Endodermal cell (in vitro differentiated cells): Measurements from ENCODE around the gene SLC19A1. TPM values are rescaled to one million over a fixed set of nuclear protein-coding genes. Genes with fewer than 3 reads are reported as not detected.

Experiments
- DNase-seq: peaks from one replicate; pipeline ENCODE4 v3.0.0-alpha.2; 2017
- H3K27ac ChIP-seq: 2 replicates; pipeline ENCODE4 v1.5.1; 2013; ENCODE audit warnings: mild to moderate bottlenecking, low read depth, low read length, moderate library complexity
- H3K27me3 ChIP-seq: 2 replicates; pipeline ENCODE4 v1.6.1; 2013; ENCODE audit warnings: mild to moderate bottlenecking, low read length, moderate library complexity; ENCODE audit not compliant: insufficient read depth, control insufficient read depth, poor library complexity, severe bottlenecking
- H3K36me3 ChIP-seq: 2 replicates; pipeline ENCODE4 v1.7.0; 2013; ENCODE audit warnings: mild to moderate bottlenecking, low read length, moderate library complexity; ENCODE audit not compliant: control insufficient read depth, insufficient read depth
- H3K4me1 ChIP-seq: one replicate; pipeline ENCODE4 v1.7.0; 2013; ENCODE audit warnings: low read length; ENCODE audit not compliant: control insufficient read depth, insufficient read depth
- H3K4me3 ChIP-seq: 2 replicates; pipeline ENCODE4 v1.5.1; 2013; ENCODE audit warnings: mild to moderate bottlenecking, low read length, moderate library complexity
- H3K9ac ChIP-seq: 2 replicates; pipeline ENCODE4 v1.6.1; 2013; ENCODE audit warnings: mild to moderate bottlenecking, low read length, moderate library complexity; ENCODE audit not compliant: poor library complexity, severe bottlenecking; ENCODE audit errors: extremely low read depth
- H3K9me3 ChIP-seq: 2 replicates; pipeline ENCODE4 v1.6.1; 2013; ENCODE audit warnings: mild to moderate bottlenecking, low read length, moderate library complexity; ENCODE audit not compliant: control insufficient read depth
- H3K27ac Mint-ChIP-seq: 2 replicates; pipeline ENCODE4 v1.8.0; 2020; ENCODE audit warnings: mixed read lengths
- H3K27me3 Mint-ChIP-seq: 2 replicates; pipeline ENCODE4 v1.8.0; 2021; ENCODE audit warnings: mild to moderate bottlenecking, mixed read lengths; ENCODE audit not compliant: insufficient read depth
- H3K36me3 Mint-ChIP-seq: 2 replicates; pipeline ENCODE4 v1.8.0; 2020; ENCODE audit warnings: low read depth, mixed read lengths
- H3K4me1 Mint-ChIP-seq: 2 replicates; pipeline ENCODE4 v1.8.0; 2020; ENCODE audit warnings: mixed read lengths
- H3K4me3 Mint-ChIP-seq: 2 replicates; pipeline ENCODE4 v1.8.0; 2020; ENCODE audit warnings: mild to moderate bottlenecking, moderate library complexity, mixed read lengths
- H3K9me3 Mint-ChIP-seq: 2 replicates; pipeline ENCODE4 v1.8.0; 2020; ENCODE audit warnings: mild to moderate bottlenecking, mixed read lengths
- CTCF ChIP-seq: fragments of 200-600 bp; sonication (generic); conservative IDR thresholded peaks from 2 replicates; pipeline ENCODE4 v1.5.0; 2021; ENCODE audit warnings: antibody characterized with exemption, mild to moderate bottlenecking
- WGBS, 2 experiments: methylation state at CpG; one replicate each; pipeline versions ENCODE4 v1.1.5 to v1.1.7; 2013; ENCODE audit warnings: missing lambda C conversion rate in 2 of 2, mixed read lengths in 1 of 2; ENCODE audit not compliant: insufficient coverage in 1 of 2, insufficient read length in 1 of 2; 5-methylcytosine and 5-hydroxymethylcytosine counted together
- total RNA-seq, 2 donors: library from RNA; stranded (reverse); fragmentation: NEBNext Ultra II Directional in 1 of 2; extraction: Animal tissue kit (Norgen Biotek cat#: 25700) in 1 of 2; gene quantifications; 2 replicates in 1 of 2; 3 replicates in 1 of 2; pipeline ENCODE4 v1.2.1, GENCODE V29; 2021

SLC19A1 gene
- total RNA-seq, 2 donors from 2014 or later: 28.8 to 29.4 TPM

GRCh38 chr21:45572783-45573451 lies 30.7 kb upstream of the SLC19A1 start:
- WGBS, 2 experiments: 88 to 90% methylated on average over 10 to 11 of the region's 11 CpGs
- Histone ChIP-seq H3K27me3 (no peaks in the 10 kb centered on the region), H3K36me3 (no peaks in the 10 kb centered on the region), H3K9me3 (no peaks in the 10 kb centered on the region), H3K27ac (no peak overlapping the region), H3K4me3 (no peak overlapping the region), H3K9ac (no peak overlapping the region), H3K4me1 (no peaks in the 10 kb centered on the region)
- DNase-seq: peak; percentile 21
- H3K27me3 Mint-ChIP-seq: peaks cover 3% of the 10 kb centered on the region
- H3K36me3 Mint-ChIP-seq: no peaks in the 10 kb centered on the region
- no peak overlapping the region for H3K4me3 Mint-ChIP-seq
- no peak for TF ChIP-seq CTCF
- H3K27ac Mint-ChIP-seq: no peak overlapping the region
- H3K9me3 Mint-ChIP-seq: no peaks in the 10 kb centered on the region
- H3K4me1 Mint-ChIP-seq: no peaks in the 10 kb centered on the region

- no peaks in the 10 kb centered on the region for H3K36me3 ChIP-seq
- WGBS, 2 experiments: 93 to 95% methylated on average over 7 to 8 of the region's 8 CpGs
- no peak overlapping the region for H3K4me3 ChIP-seq
- no peaks in the 10 kb centered on the region for H3K9me3 ChIP-seq
- no peaks in the 10 kb centered on the region for H3K4me1 ChIP-seq
- no peak for TF ChIP-seq CTCF
- Mint-ChIP-seq H3K4me3 (no peak overlapping the region), H3K36me3 (no peaks in the 10 kb centered on the region), H3K27ac (no peak overlapping the region), H3K4me1 (no peaks in the 10 kb centered on the region), H3K27me3 (peaks cover 3% of the 10 kb centered on the region), H3K9me3 (no peaks in the 10 kb centered on the region)
- H3K9ac ChIP-seq: no peak overlapping the region
- H3K27ac ChIP-seq: no peak overlapping the region
- no peaks in the 10 kb centered on the region for H3K27me3 ChIP-seq
- peak; percentile 35 for DNase-seq
These were observed 30.0 kb upstream of the SLC19A1 start for GRCh38 chr21:45572231-45572630.

DNA sequence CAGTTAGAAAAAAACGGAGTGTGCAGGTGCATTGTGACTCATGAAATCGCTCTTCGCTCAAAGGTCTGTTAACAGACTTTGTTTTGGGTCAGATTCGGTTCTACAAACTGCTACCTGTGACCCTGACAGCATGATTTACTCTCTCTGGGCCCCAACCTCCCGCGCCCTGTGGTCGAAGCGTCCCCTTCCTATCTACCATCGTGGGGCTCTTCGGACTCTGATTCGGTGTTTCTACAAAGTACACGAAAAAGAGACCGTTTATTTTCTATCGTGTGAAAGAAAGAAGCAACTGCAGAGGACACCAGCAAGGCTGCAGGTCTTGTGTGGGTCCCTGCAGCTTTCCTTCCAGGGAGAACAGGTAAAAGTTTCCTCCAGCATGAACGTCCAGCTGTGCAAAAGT lies 29.4 kb upstream of the SLC19A1 start:
- TF ChIP-seq CTCF: no peak
- H3K27me3 Mint-ChIP-seq: peaks cover 3% of the 10 kb centered on the region
- H3K36me3 Mint-ChIP-seq: no peaks in the 10 kb centered on the region
- Histone ChIP-seq H3K36me3 (no peaks in the 10 kb centered on the region), H3K4me3 (no peak overlapping the region), H3K27ac (no peak overlapping the region), H3K9ac (no peak overlapping the region), H3K9me3 (no peaks in the 10 kb centered on the region), H3K4me1 (no peaks in the 10 kb centered on the region), H3K27me3 (no peaks in the 10 kb centered on the region)
- WGBS, 2 experiments: 90 to 91% methylated on average over 15 of the region's 15 CpGs
- H3K27ac Mint-ChIP-seq: peak overlapping the region; percentile 21
- H3K4me3 Mint-ChIP-seq: no peak overlapping the region
- no peak for DNase-seq
- H3K4me1 Mint-ChIP-seq: no peaks in the 10 kb centered on the region
- no peaks in the 10 kb centered on the region for H3K9me3 Mint-ChIP-seq
